H1 (cell line): ENCODE data around the gene SFXN1. TPM values are rescaled to one million over a fixed set of nuclear protein-coding genes. Genes with fewer than 3 reads are reported as not detected.

Source experiments
- CTCF ChIA-PET: fragments of 300-600 bp; sonication (Branson Sonifier 250); formaldehyde crosslinking; loops from one replicate; lab custom pipeline; 2021; ENCODE audit not compliant: partially characterized antibody; lab: Charles Lee
- POLR2A ChIA-PET: fragments of 300-600 bp; sonication (Branson Sonifier 250); formaldehyde crosslinking; loops from one replicate; lab custom pipeline; 2021; ENCODE audit warnings: inconsistent platforms; ENCODE audit not compliant: partially characterized antibody; lab: Charles Lee
- DNase-seq, 2 experiments: peaks; one replicate each; pipeline versions ENCODE4 v3.0.0 to v3.0.0-alpha.2; 2010 to 2022; ENCODE audit warnings: low spot score in 2 of 2, low read depth in 1 of 2, mixed read lengths in 1 of 2
- FAIRE-seq: peaks from 2 replicates; lab custom pipeline; 2011; peaks lifted over from hg19 to GRCh38; lab: Jason Lieb, UNC
- H2AFZ ChIP-seq: 2 replicates; pipeline ENCODE4 v1.8.1; 2012; ENCODE audit warnings: low read length, inconsistent platforms
- H2AK5ac ChIP-seq: 2 replicates; pipeline ENCODE4 v1.6.1; 2013; ENCODE audit warnings: low read depth, low read length
- H2BK120ac ChIP-seq: replicated peaks from 2 replicates; pipeline ENCODE3; 2013; ENCODE audit warnings: low read depth, low read length, inconsistent platforms
- H2BK12ac ChIP-seq: 2 replicates; pipeline ENCODE4 v1.6.1; 2013; ENCODE audit warnings: low read depth, low read length
- H2BK15ac ChIP-seq: 2 replicates; pipeline ENCODE4 v1.6.1; 2013; ENCODE audit warnings: low read length
- H2BK20ac ChIP-seq: 2 replicates; pipeline ENCODE4 v1.6.1; 2013; ENCODE audit warnings: low read length
- H2BK5ac ChIP-seq: 2 replicates; pipeline ENCODE4 v1.6.1; 2013; ENCODE audit warnings: low read depth, low read length
- H3K14ac ChIP-seq: 2 replicates; pipeline ENCODE4 v1.6.1; 2013; ENCODE audit warnings: inconsistent platforms; ENCODE audit not compliant: insufficient read length
- H3K18ac ChIP-seq: 2 replicates; pipeline ENCODE4 v1.6.1; 2013; ENCODE audit warnings: low read length; ENCODE audit errors: extremely low read depth
- H3K23ac ChIP-seq: 2 replicates; pipeline ENCODE4 v1.6.1; 2013; ENCODE audit warnings: inconsistent platforms; ENCODE audit not compliant: insufficient read length
- H3K23me2 ChIP-seq: 2 replicates; pipeline ENCODE4 v1.6.1; 2013; ENCODE audit warnings: low read depth, low read length
- H3K27ac ChIP-seq: 2 replicates; pipeline ENCODE4 v1.6.1; 2011; ENCODE audit warnings: low read depth, low read length, inconsistent platforms
- H3K27me3 ChIP-seq, 4 experiments: replicated peaks in 1 of 4; 1 replicate in 1 of 4; 2 replicates in 3 of 4; pipeline versions ENCODE4 v1.6.1 to v1.8.1; 2011 to 2013; ENCODE audit warnings: low read length in 3 of 4, mild to moderate bottlenecking in 3 of 4, inconsistent platforms in 2 of 4, mixed read lengths in 2 of 4, moderate library complexity in 1 of 4; ENCODE audit not compliant: control insufficient read depth in 3 of 4, insufficient read depth in 3 of 4; ENCODE audit errors: extremely low read depth in 1 of 4
- H3K36me3 ChIP-seq, 4 experiments: 2 replicates each; pipeline versions ENCODE4 v1.6.1 to v1.8.1; 2011 to 2013; ENCODE audit warnings: mild to moderate bottlenecking in 4 of 4, low read length in 3 of 4, moderate library complexity in 2 of 4, control low read depth in 1 of 4, inconsistent platforms in 1 of 4; ENCODE audit not compliant: insufficient read depth in 4 of 4, control insufficient read depth in 2 of 4
- H3K4ac ChIP-seq: replicated peaks from 2 replicates; pipeline ENCODE3; 2013; ENCODE audit warnings: low read length, low read depth, mixed read lengths, inconsistent platforms; ENCODE audit not compliant: insufficient read length
- H3K4me1 ChIP-seq, 4 experiments: replicated peaks in 1 of 4; 1 replicate in 1 of 4; 2 replicates in 3 of 4; pipeline versions ENCODE4 v1.6.1 to v1.8.1; 2011 to 2013; ENCODE audit warnings: low read length in 3 of 4, inconsistent platforms in 2 of 4, mixed read lengths in 1 of 4; ENCODE audit not compliant: insufficient read depth in 4 of 4, control insufficient read depth in 3 of 4
- H3K4me2 ChIP-seq, 2 experiments: 2 replicates each; pipeline versions ENCODE4 v1.6.1 to v1.8.1; 2011 to 2013; ENCODE audit warnings: low read depth in 2 of 2, low read length in 2 of 2, control low read depth in 1 of 2, inconsistent platforms in 1 of 2, mild to moderate bottlenecking in 1 of 2; ENCODE audit not compliant: insufficient read depth in 1 of 2
- H3K4me3 ChIP-seq, 4 experiments: fragments of 200-600, 300-600 bp in 1 of 4; sonication (generic), shearing (Covaris generic), sonication (Bioruptor Twin) in 1 of 4; 2 replicates each; pipeline versions ENCODE4 v1.5.1 to v1.8.1; 2011 to 2016; ENCODE audit warnings: low read length in 4 of 4, low read depth in 3 of 4, control low read depth in 2 of 4, inconsistent platforms in 2 of 4, mild to moderate bottlenecking in 2 of 4, mixed read lengths in 1 of 4, moderate library complexity in 1 of 4; ENCODE audit not compliant: insufficient read depth in 2 of 4; ENCODE audit errors: extremely low read depth in 1 of 4
- H3K56ac ChIP-seq: replicated peaks from 2 replicates; pipeline ENCODE3; 2013; ENCODE audit warnings: low read depth, mild to moderate bottlenecking, mixed read lengths, low read length, inconsistent platforms; ENCODE audit not compliant: insufficient read length
- H3K79me1 ChIP-seq: 2 replicates; pipeline ENCODE4 v1.6.1; 2013; ENCODE audit warnings: low read depth, low read length, control low read depth
- H3K79me2 ChIP-seq, 2 experiments: 2 replicates each; pipeline versions ENCODE4 v1.6.1 to v1.8.1; 2012 to 2013; ENCODE audit warnings: low read length in 2 of 2, mild to moderate bottlenecking in 2 of 2, inconsistent platforms in 1 of 2; ENCODE audit not compliant: insufficient read depth in 2 of 2, control insufficient read depth in 1 of 2
- H3K9ac ChIP-seq, 4 experiments: replicated peaks in 1 of 4; 1 replicate in 1 of 4; 2 replicates in 3 of 4; pipeline versions ENCODE4 v1.6.1 to v1.8.1; 2011 to 2013; ENCODE audit warnings: low read depth in 3 of 4, low read length in 3 of 4, control low read depth in 2 of 4, mild to moderate bottlenecking in 2 of 4, moderate library complexity in 2 of 4, inconsistent platforms in 1 of 4; ENCODE audit errors: extremely low read depth in 1 of 4
- H3K9me3 ChIP-seq, 2 experiments: 2 replicates each; pipeline versions ENCODE4 v1.6.1 to v1.8.1; 2012 to 2013; ENCODE audit warnings: mild to moderate bottlenecking in 2 of 2, moderate library complexity in 2 of 2, control low read depth in 1 of 2, inconsistent platforms in 1 of 2, low read depth in 1 of 2, low read length in 1 of 2, mixed read lengths in 1 of 2; ENCODE audit not compliant: insufficient read depth in 2 of 2
- H4K20me1 ChIP-seq, 2 experiments: replicated peaks in 1 of 2; 2 replicates each; pipeline versions ENCODE3 to v1.8.1; 2011 to 2013; ENCODE audit warnings: inconsistent platforms in 2 of 2, low read length in 2 of 2, mild to moderate bottlenecking in 1 of 2; ENCODE audit not compliant: insufficient read depth in 2 of 2, control insufficient read depth in 1 of 2
- H4K5ac ChIP-seq: 2 replicates; pipeline ENCODE4 v1.6.1; 2013; ENCODE audit warnings: low read length, low read depth, mixed read lengths, inconsistent platforms; ENCODE audit not compliant: insufficient read length
- H4K8ac ChIP-seq: 2 replicates; pipeline ENCODE4 v1.8.0; 2013; ENCODE audit warnings: mild to moderate bottlenecking, moderate library complexity, low read length, inconsistent platforms; ENCODE audit not compliant: insufficient read depth; ENCODE audit errors: extremely low read depth
- H4K91ac ChIP-seq: replicated peaks from 2 replicates; pipeline ENCODE3; 2013; ENCODE audit warnings: low read length, mixed read lengths, inconsistent platforms; ENCODE audit not compliant: insufficient read length
- JUN ChIP-seq: IDR thresholded peaks from 2 replicates; pipeline ENCODE4 v1.6.1; 2011; ENCODE audit warnings: low read depth, mild to moderate bottlenecking, improper control_type of control experiment, low read length
- KDM1A ChIP-seq: fragments of 200-600, 300-600 bp; sonication (generic); IDR thresholded peaks from 2 replicates; pipeline ENCODE4 v1.7.1; 2016; ENCODE audit warnings: mild to moderate bottlenecking, low read length, borderline replicate concordance
- WGBS, 2 experiments: shearing (Covaris generic) in 1 of 2; methylation state at CpG; one replicate each; pipeline versions ENCODE4 v1.1.6 to v1.1.7; 2013 to 2015; ENCODE audit warnings: low lambda C conversion rate in 2 of 2, mixed read lengths in 2 of 2, inconsistent platforms in 1 of 2, low coverage in 1 of 2, missing lambda C conversion rate in 1 of 2; ENCODE audit not compliant: insufficient replicate concordance in 2 of 2, insufficient coverage in 1 of 2, insufficient read length in 1 of 2; ENCODE audit errors: extremely low coverage in 1 of 2, missing lambda C conversion rate in 1 of 2; 5-methylcytosine and 5-hydroxymethylcytosine counted together
- polyA plus RNA-seq, 7 experiments: library from polyadenylated mRNA; depleted of rRNA in 3 of 7; stranded (reverse) in 5 of 7; unstranded in 2 of 7; fragments of >200 nt in 5 of 7; fragments of 200-250 nt in 2 of 7; gene quantifications; 1 replicate in 5 of 7; 2 replicates in 1 of 7; 4 replicates in 1 of 7; pipeline versions ENCODE4 v1.2.1 to v1.2.3, GENCODE V29; 2011 to 2013; ENCODE audit warnings: missing spikeins in 2 of 7, mixed read lengths in 2 of 7
- total RNA-seq: library from RNA; stranded (reverse); fragmentation: NEBNext Ultra II Directional; extraction: Animal tissue kit (Norgen Biotek cat#: 25700); gene quantifications from 2 replicates; pipeline ENCODE4 v1.2.1, GENCODE V29; 2021

SFXN1 gene
- total and polyA plus RNA-seq, 2 of the 8 experiments (the other 6 are each of a cell fraction or from before 2014, with no cell fraction given): 72.7 to 97.6 TPM

GRCh38 chr5:175519006-175519405 lies 40.6 kb downstream of the SFXN1 start:
- no peak for FAIRE-seq
- TF ChIP-seq JUN (no peak), KDM1A (no peak)

More at GRCh38 chr5:175519006-175519405, 40.6 kb downstream of the SFXN1 start:
- no peak overlapping the region for H2BK20ac ChIP-seq
- POLR2A ChIA-PET: no interaction called here
- H3K4ac ChIP-seq: no peak overlapping the region
- H2BK5ac ChIP-seq: no peak overlapping the region
- H3K9me3 ChIP-seq: no peaks in the 10 kb centered on the region
- no peak overlapping the region for H3K9ac ChIP-seq
- H3K4me1 ChIP-seq: no peaks in the 10 kb centered on the region
- H3K56ac ChIP-seq: no peak overlapping the region
- no peak overlapping the region for H4K5ac ChIP-seq
- CTCF ChIA-PET: interaction anchor here (0.6 to 1.3 kb wide), 2 partner anchors 200 to 240 kb away, joined by 3 read pairs; no protein-coding TSS in a partner anchor
- no peak for DNase-seq
- peaks cover 0 to 2% of the 10 kb centered on the region in 2 experiments for H4K20me1 ChIP-seq
- H3K27ac ChIP-seq: no peak overlapping the region
- peaks cover 20 to 80% (median 50%) of the 10 kb centered on the region in 4 experiments for H3K36me3 ChIP-seq
- no peak overlapping the region for H2BK15ac ChIP-seq
- no peak overlapping the region for H2AK5ac ChIP-seq
- H3K14ac ChIP-seq: no peak overlapping the region
- H2AFZ ChIP-seq: no peak overlapping the region
- H2BK12ac ChIP-seq: no peak overlapping the region
- H3K23me2 ChIP-seq: no peaks in the 10 kb centered on the region
- H3K23ac ChIP-seq: no peak overlapping the region
- no peak overlapping the region for H3K4me3 ChIP-seq
- H3K79me1 ChIP-seq: no peaks in the 10 kb centered on the region
- no peak overlapping the region for H3K18ac ChIP-seq
- no peak overlapping the region for H3K4me2 ChIP-seq
- no peak overlapping the region for H2BK120ac ChIP-seq
- no peak overlapping the region for H4K8ac ChIP-seq
- 89% methylated on average over 2 of the region's 2 CpGs; no CpG with 5 or more reads in 1 of the 2 experiments for WGBS, 2 experiments
- no peaks in the 10 kb centered on the region for H3K27me3 ChIP-seq
- no peaks in the 10 kb centered on the region for H3K79me2 ChIP-seq
- H4K91ac ChIP-seq: no peak overlapping the region
